ACC112 (cell line): Measurements from ENCODE around the gene PIP5K1A.

ENCODE experiments used
- H2AFZ ChIP-seq: fragments of 200-600 bp; sonication (generic); one replicate; pipeline ENCODE4 v1.6.0; 2017; ENCODE audit warnings: antibody characterized with exemption, low read length; ENCODE audit not compliant: unreplicated experiment
- H3K27ac ChIP-seq: fragments of 200-600 bp; sonication (generic); 2 replicates; pipeline ENCODE4 v1.5.1; 2014; ENCODE audit warnings: low read depth, mild to moderate bottlenecking, antibody characterized with exemption, low read length, moderate library complexity
- H3K27me3 ChIP-seq: fragments of 200-600 bp; sonication (generic); 2 replicates; pipeline ENCODE4 v1.6.1; 2014; ENCODE audit warnings: mild to moderate bottlenecking, antibody characterized with exemption, low read length, moderate library complexity, mixed read lengths; ENCODE audit not compliant: insufficient read depth
- H3K36me3 ChIP-seq: fragments of 200-600 bp; sonication (generic); 2 replicates; pipeline ENCODE4 v1.6.1; 2016; ENCODE audit warnings: mild to moderate bottlenecking, antibody characterized with exemption, low read length, moderate library complexity, mixed read lengths; ENCODE audit not compliant: insufficient read depth
- H3K4me1 ChIP-seq: fragments of 200-600 bp; sonication (generic); one replicate; pipeline ENCODE4 v1.6.1; 2016; ENCODE audit warnings: low read length, mixed read lengths; ENCODE audit not compliant: insufficient read depth, unreplicated experiment, control insufficient read depth
- H3K4me3 ChIP-seq: fragments of 200-600 bp; sonication (generic); 2 replicates; pipeline ENCODE4 v1.5.1; 2014; ENCODE audit warnings: mild to moderate bottlenecking, low read depth, low read length
- H3K79me2 ChIP-seq: fragments of 200-600 bp; sonication (generic); one replicate; pipeline ENCODE4 v1.6.0; 2016; ENCODE audit warnings: low read length; ENCODE audit not compliant: control insufficient read depth, unreplicated experiment, insufficient read depth

The PIP5K1A gene

GRCh38 chr1:151198254-151199127 lies at the start of gene PIP5K1A:
PIP5K1A (plus strand) TSS chr1:151198552; CDS start chr1:151198997, 445 bp downstream.
- H3K4me3 ChIP-seq: peak within 1 kb of the TSS; percentile 100
- peaks cover 26% of the 10 kb centered on the region for H3K4me1 ChIP-seq
- H3K36me3 ChIP-seq: peaks cover 9% of the 10 kb centered on the region
- no peaks in the 10 kb centered on the region for H3K27me3 ChIP-seq
- peak within 1 kb of the TSS; percentile 93 for H3K27ac ChIP-seq
- H3K79me2 ChIP-seq: peaks cover 48% of the 10 kb centered on the region
- peak within 1 kb of the TSS; percentile 90 for H2AFZ ChIP-seq

- no peaks in the 10 kb centered on the region for H3K27me3 ChIP-seq
- H3K27ac ChIP-seq: no peak within 1 kb of the TSS
- no peaks in the 10 kb centered on the region for H3K79me2 ChIP-seq
- no peak within 1 kb of the TSS for H2AFZ ChIP-seq
- H3K36me3 ChIP-seq: peaks cover 9% of the 10 kb centered on the region
- H3K4me3 ChIP-seq: no peak within 1 kb of the TSS
- H3K4me1 ChIP-seq: no peaks in the 10 kb centered on the region
Observed at GRCh38 chr1:151156515-151156819, 41.9 kb upstream of the PIP5K1A start, which contains the start of gene TNFAIP8L2. TNFAIP8L2 (plus strand) TSS chr1:151156649; CDS start chr1:151158698, 2,049 bp downstream.

GRCh38 chr1:151157067-151157531 lies 41.3 kb upstream of the PIP5K1A start:
- H2AFZ ChIP-seq: no peak overlapping the region
- H3K79me2 ChIP-seq: no peaks in the 10 kb centered on the region
- H3K4me1 ChIP-seq: no peaks in the 10 kb centered on the region
- H3K27me3 ChIP-seq: no peaks in the 10 kb centered on the region
- H3K4me3 ChIP-seq: no peak overlapping the region
- no peak overlapping the region for H3K27ac ChIP-seq
- peaks cover 9% of the 10 kb centered on the region for H3K36me3 ChIP-seq

GRCh38 chr1:151158326-151158725 lies 40.0 kb upstream of the PIP5K1A start:
- Histone ChIP-seq H3K36me3 (peaks cover 9% of the 10 kb centered on the region), H3K27ac (no peak overlapping the region), H3K4me1 (no peaks in the 10 kb centered on the region), H3K27me3 (no peaks in the 10 kb centered on the region), H2AFZ (no peak overlapping the region), H3K4me3 (no peak overlapping the region), H3K79me2 (no peaks in the 10 kb centered on the region)

- no peak overlapping the region for H2AFZ ChIP-seq
- H3K36me3 ChIP-seq: peaks cover 9% of the 10 kb centered on the region
- no peak overlapping the region for H3K4me3 ChIP-seq
- H3K4me1 ChIP-seq: no peaks in the 10 kb centered on the region
- no peak overlapping the region for H3K27ac ChIP-seq
- H3K27me3 ChIP-seq: no peaks in the 10 kb centered on the region
- no peaks in the 10 kb centered on the region for H3K79me2 ChIP-seq
Observed at GRCh38 chr1:151158751-151159251, 39.6 kb upstream of the PIP5K1A start.

GRCh38 chr1:151159373-151159772 lies 39.0 kb upstream of the PIP5K1A start:
- no peak overlapping the region for H3K4me3 ChIP-seq
- H3K27ac ChIP-seq: no peak overlapping the region
- H3K36me3 ChIP-seq: peaks cover 9% of the 10 kb centered on the region

GRCh38 chr1:151164732-151165280 lies 33.5 kb upstream of the PIP5K1A start:
- H3K4me1 ChIP-seq: peaks cover 17% of the 10 kb centered on the region
- no peaks in the 10 kb centered on the region for H3K27me3 ChIP-seq
- H3K4me3 ChIP-seq: peak overlapping the region; percentile 87
- peaks cover 24% of the 10 kb centered on the region for H3K79me2 ChIP-seq
- peaks cover 6% of the 10 kb centered on the region; the same call in 1 of the 2 replicates for H3K36me3 ChIP-seq
- no peak overlapping the region for H3K27ac ChIP-seq
- H2AFZ ChIP-seq: peak overlapping the region; percentile 53

More at GRCh38 chr1:151159373-151159772, 39.0 kb upstream of the PIP5K1A start:
- Histone ChIP-seq H3K79me2 (peaks cover 5% of the 10 kb centered on the region), H2AFZ (no peak overlapping the region), H3K27me3 (no peaks in the 10 kb centered on the region), H3K4me1 (peaks cover 5% of the 10 kb centered on the region)

GRCh38 chr1:151165281-151165737 lies 33.0 kb upstream of the PIP5K1A start:
- H3K27ac ChIP-seq: peak overlapping the region; percentile 51
- no peaks in the 10 kb centered on the region for H3K27me3 ChIP-seq
- H3K4me3 ChIP-seq: peak overlapping the region; percentile 87
- H3K4me1 ChIP-seq: peaks cover 17% of the 10 kb centered on the region
- peak overlapping the region; percentile 53 for H2AFZ ChIP-seq
- peaks cover 6% of the 10 kb centered on the region; the same call in 1 of the 2 replicates for H3K36me3 ChIP-seq
- peaks cover 24% of the 10 kb centered on the region for H3K79me2 ChIP-seq

- Histone ChIP-seq H3K79me2 (peaks cover 24% of the 10 kb centered on the region), H2AFZ (peak within 1 kb of the TSS; percentile 76), H3K4me3 (peak within 1 kb of the TSS; percentile 87), H3K36me3 (peaks cover 3% of the 10 kb centered on the region; the same call in 1 of the 2 replicates), H3K27ac (peak within 1 kb of the TSS; percentile 61), H3K27me3 (no peaks in the 10 kb centered on the region), H3K4me1 (peaks cover 17% of the 10 kb centered on the region)
Observed at GRCh38 chr1:151165738-151166504, 32.4 kb upstream of the PIP5K1A start, which contains the start of the genes LYSMD1 and SCNM1. LYSMD1 (minus strand) TSS chr1:151165902; CDS start chr1:151165258, 644 bp downstream. SCNM1 (plus strand) TSS chr1:151166144; CDS start chr1:151166153, 9 bp downstream.

GRCh38 chr1:151166505-151166956 lies 31.8 kb upstream of the PIP5K1A start:
- Histone ChIP-seq H3K79me2 (peaks cover 24% of the 10 kb centered on the region), H2AFZ (peak overlapping the region; percentile 76), H3K4me3 (peak overlapping the region; percentile 87), H3K27ac (peak overlapping the region; percentile 61), H3K4me1 (peaks cover 17% of the 10 kb centered on the region), H3K36me3 (peaks cover 3% of the 10 kb centered on the region; the same call in 1 of the 2 replicates), H3K27me3 (no peaks in the 10 kb centered on the region)
